Sigmoid colon (tissue), 4 donors: ENCODE measurements around the gene SUGCT.

Experiments
- EP300 ChIP-seq, 4 donors: sonication (generic); formaldehyde crosslinking; IDR thresholded peaks; one replicate each; pipeline ENCODE4 v1.6.1; 2017; ENCODE audit warnings: antibody characterized with exemption in 4 of 4
- POLR2AphosphoS5 ChIP-seq, 4 donors: sonication (generic); formaldehyde crosslinking; IDR thresholded peaks; one replicate each; pipeline ENCODE4 v1.6.1; 2017; ENCODE audit warnings: antibody characterized with exemption in 4 of 4
- TF ChIP-seq, protein P1 (sequence below), 4 experiments: fragments of 450-650 bp in 3 of 4; fragments of 200-600 bp in 1 of 4; IDR thresholded peaks; one replicate each; pipeline ENCODE4 v1.5.1; 2016 to 2019; ENCODE audit warnings: antibody characterized with exemption in 4 of 4, mild to moderate bottlenecking in 3 of 4, moderate library complexity in 2 of 4

DNA sequence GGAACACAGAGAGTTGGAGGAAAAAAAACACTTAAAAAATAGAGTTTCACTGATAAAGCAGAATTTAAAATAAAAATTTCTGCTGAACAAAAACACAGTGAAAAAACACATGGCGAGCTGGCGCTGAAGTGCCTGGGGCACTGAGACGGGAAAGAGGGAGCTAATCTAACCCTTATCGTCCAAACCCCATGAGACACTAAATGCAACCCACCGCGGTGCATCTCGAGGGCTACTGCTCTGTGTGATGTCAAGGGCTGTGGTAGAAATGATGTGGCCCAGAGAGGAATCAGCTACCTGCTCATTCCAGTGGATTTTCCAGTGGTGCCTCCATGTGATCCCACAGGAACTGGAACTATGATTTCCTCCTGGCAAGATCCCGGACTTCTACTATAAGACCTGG, 499.3 kb downstream of the SUGCT start:
- TF ChIP-seq, protein P1, sequence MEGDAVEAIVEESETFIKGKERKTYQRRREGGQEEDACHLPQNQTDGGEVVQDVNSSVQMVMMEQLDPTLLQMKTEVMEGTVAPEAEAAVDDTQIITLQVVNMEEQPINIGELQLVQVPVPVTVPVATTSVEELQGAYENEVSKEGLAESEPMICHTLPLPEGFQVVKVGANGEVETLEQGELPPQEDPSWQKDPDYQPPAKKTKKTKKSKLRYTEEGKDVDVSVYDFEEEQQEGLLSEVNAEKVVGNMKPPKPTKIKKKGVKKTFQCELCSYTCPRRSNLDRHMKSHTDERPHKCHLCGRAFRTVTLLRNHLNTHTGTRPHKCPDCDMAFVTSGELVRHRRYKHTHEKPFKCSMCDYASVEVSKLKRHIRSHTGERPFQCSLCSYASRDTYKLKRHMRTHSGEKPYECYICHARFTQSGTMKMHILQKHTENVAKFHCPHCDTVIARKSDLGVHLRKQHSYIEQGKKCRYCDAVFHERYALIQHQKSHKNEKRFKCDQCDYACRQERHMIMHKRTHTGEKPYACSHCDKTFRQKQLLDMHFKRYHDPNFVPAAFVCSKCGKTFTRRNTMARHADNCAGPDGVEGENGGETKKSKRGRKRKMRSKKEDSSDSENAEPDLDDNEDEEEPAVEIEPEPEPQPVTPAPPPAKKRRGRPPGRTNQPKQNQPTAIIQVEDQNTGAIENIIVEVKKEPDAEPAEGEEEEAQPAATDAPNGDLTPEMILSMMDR (IDR thresholded peaks at IDR 0.05), result no peak
- TF ChIP-seq EP300 (IDR thresholded peaks at IDR 0.05), result no peak
- TF ChIP-seq POLR2AphosphoS5 (IDR thresholded peaks at IDR 0.05), result no peak
